ENCODE results near the gene GFRAL. TPM values are rescaled to one million over a fixed set of nuclear protein-coding genes. Genes with fewer than 3 reads are reported as not detected.

GFRAL gene
- total RNA-seq, 1 donor from 2014 or later = not detected

- Histone ChIP-seq H3K27ac (no peak overlapping the region), H3K9me3 (no peaks in the 10 kb centered on the region), H3K4me1 (no peaks in the 10 kb centered on the region), H3K4me3 (no peak overlapping the region), H3K27me3 (no peaks in the 10 kb centered on the region), H3K36me3 (no peaks in the 10 kb centered on the region)
- DNase-seq = no peak
- no peak for TF ChIP-seq CTCF (IDR thresholded peaks at IDR 0.05)
- no peak for ATAC-seq
- intact Hi-C loops (cut with DNase I) = no loop called here
Observed at GRCh38 chr6:55397986-55398385, 70.7 kb downstream of the GFRAL start.

GRCh38 chr6:55399351-55399750 lies 72.1 kb downstream of the GFRAL start:
- ATAC-seq (no peak), DNase-seq (no peak)
- Histone ChIP-seq H3K36me3 (no peaks in the 10 kb centered on the region), H3K9me3 (no peaks in the 10 kb centered on the region), H3K27me3 (no peaks in the 10 kb centered on the region), H3K4me1 (no peaks in the 10 kb centered on the region), H3K4me3 (no peak overlapping the region), H3K27ac (no peak overlapping the region)
- intact Hi-C loops (cut with DNase I) = no loop called here
- TF ChIP-seq CTCF (IDR thresholded peaks at IDR 0.05) = no peak

- Histone ChIP-seq H3K4me1 (no peaks in the 10 kb centered on the region), H3K36me3 (no peaks in the 10 kb centered on the region), H3K4me3 (no peak overlapping the region), H3K27me3 (no peaks in the 10 kb centered on the region), H3K9me3 (no peaks in the 10 kb centered on the region), H3K27ac (no peak overlapping the region)
- TF ChIP-seq CTCF (IDR thresholded peaks at IDR 0.05) = no peak
- intact Hi-C loops (cut with DNase I) = no loop called here
- DNase-seq = no peak
- peak; percentile 36 for ATAC-seq
Observed at GRCh38 chr6:55405474-55406235, 78.4 kb downstream of the GFRAL start.

GRCh38 chr6:55410674-55411073 lies 83.4 kb downstream of the GFRAL start:
- no peak for TF ChIP-seq CTCF (IDR thresholded peaks at IDR 0.05)
- no peaks in the 10 kb centered on the region for H3K27me3 ChIP-seq
- no peak overlapping the region for H3K27ac ChIP-seq
- intact Hi-C loops (cut with DNase I) = no loop called here
- H3K4me3 ChIP-seq = no peak overlapping the region
- H3K4me1 ChIP-seq = no peaks in the 10 kb centered on the region
- no peaks in the 10 kb centered on the region for H3K9me3 ChIP-seq
- no peak for ATAC-seq
- no peaks in the 10 kb centered on the region for H3K36me3 ChIP-seq
- DNase-seq = no peak

GRCh38 chr6:55423933-55424332 lies 96.7 kb downstream of the GFRAL start:
- Histone ChIP-seq H3K36me3 (no peaks in the 10 kb centered on the region), H3K9me3 (no peaks in the 10 kb centered on the region), H3K4me1 (no peaks in the 10 kb centered on the region), H3K27ac (no peak overlapping the region), H3K4me3 (no peak overlapping the region), H3K27me3 (no peaks in the 10 kb centered on the region)
- no peak for DNase-seq
- ATAC-seq = no peak
- no peak for TF ChIP-seq CTCF (IDR thresholded peaks at IDR 0.05)
- intact Hi-C loops (cut with DNase I) = no loop called here

All from upper lobe of right lung (tissue), 1 donor.